HG03196 (cell line): ENCODE results near the gene RNU1-2.
"Not testable (repeated sequence)": the region's sequence is repeated elsewhere in the genome, so short reads cannot be mapped to it uniquely, and the experiment has no call there.

Source experiments
- ATAC-seq: cut with Tn5 transposase; IDR thresholded peaks from one replicate; pipeline ENCODE4 v1.9.1; 2021; ENCODE audit not compliant: unreplicated experiment

Gene RNU1-2

GRCh38 chr1:16888860-16889816 lies 6.6 kb upstream of the RNU1-2 start:
- ATAC-seq, result no peak

- not testable (repeated sequence) for ATAC-seq
Measured at GRCh38 chr1:16890539-16891021, 5.2 kb upstream of the RNU1-2 start.

- ATAC-seq, result not testable (repeated sequence)
Measured at GRCh38 chr1:16891057-16891456, 4.7 kb upstream of the RNU1-2 start.

GRCh38 chr1:16892978-16893525 lies 2.7 kb upstream of the RNU1-2 start:
- ATAC-seq, result not testable (repeated sequence)

- ATAC-seq, result not testable (repeated sequence)
Measured at GRCh38 chr1:16893796-16894195, 2.0 kb upstream of the RNU1-2 start.

- ATAC-seq, result not testable (repeated sequence)
Measured at GRCh38 chr1:16894338-16894737, 1.4 kb upstream of the RNU1-2 start.

GRCh38 chr1:16895233-16895597 lies 565 bp upstream of the RNU1-2 start:
- not testable (repeated sequence) for ATAC-seq

- ATAC-seq, result peak; percentile 18
Measured at GRCh38 chr1:16896316-16897055, 706 bp downstream of the RNU1-2 start.

- not testable (repeated sequence) for ATAC-seq
Measured at GRCh38 chr1:16897653-16898052, 1.9 kb downstream of the RNU1-2 start.

GRCh38 chr1:16898298-16898697 lies 2.5 kb downstream of the RNU1-2 start:
- not testable (repeated sequence) for ATAC-seq

GRCh38 chr1:16899020-16899419 lies 3.2 kb downstream of the RNU1-2 start:
- not testable (repeated sequence) for ATAC-seq

GRCh38 chr1:16900751-16901150 lies 5.0 kb downstream of the RNU1-2 start:
- no peak for ATAC-seq

GRCh38 chr1:16901371-16901770 lies 5.6 kb downstream of the RNU1-2 start:
- not testable (repeated sequence) for ATAC-seq

- no peak for ATAC-seq
Measured at GRCh38 chr1:16903054-16903453, 7.3 kb downstream of the RNU1-2 start.

- no peak for ATAC-seq
Measured at GRCh38 chr1:16903458-16903796, 7.6 kb downstream of the RNU1-2 start.

GRCh38 chr1:16904560-16905109 lies 8.9 kb downstream of the RNU1-2 start:
- peak; percentile 89 for ATAC-seq

- ATAC-seq, result peak; percentile 80
Measured at GRCh38 chr1:16905110-16905867, 9.5 kb downstream of the RNU1-2 start.

- no peak for ATAC-seq
Measured at GRCh38 chr1:16905868-16906702, 10.3 kb downstream of the RNU1-2 start.

GRCh38 chr1:16906873-16907272 lies 11.1 kb downstream of the RNU1-2 start:
- no peak for ATAC-seq
